Endometrium (tissue), 2 donors: Measurements from ENCODE around the gene U2AF1.
"Not testable (repeated sequence)": the region's sequence is repeated elsewhere in the genome, so short reads cannot be mapped to it uniquely, and the experiment has no call there.

Experiments
- FAIRE-seq: peaks from 2 replicates; lab custom pipeline; 2012; peaks lifted over from hg19 to GRCh38; lab: Jason Lieb, UNC
- donor health status: control.
- donor health status: control.

U2AF1 gene

GRCh38 chr21:43076643-43077042 is 30.7 kb downstream of the U2AF1 start:
- not testable (repeated sequence) for FAIRE-seq

DNA sequence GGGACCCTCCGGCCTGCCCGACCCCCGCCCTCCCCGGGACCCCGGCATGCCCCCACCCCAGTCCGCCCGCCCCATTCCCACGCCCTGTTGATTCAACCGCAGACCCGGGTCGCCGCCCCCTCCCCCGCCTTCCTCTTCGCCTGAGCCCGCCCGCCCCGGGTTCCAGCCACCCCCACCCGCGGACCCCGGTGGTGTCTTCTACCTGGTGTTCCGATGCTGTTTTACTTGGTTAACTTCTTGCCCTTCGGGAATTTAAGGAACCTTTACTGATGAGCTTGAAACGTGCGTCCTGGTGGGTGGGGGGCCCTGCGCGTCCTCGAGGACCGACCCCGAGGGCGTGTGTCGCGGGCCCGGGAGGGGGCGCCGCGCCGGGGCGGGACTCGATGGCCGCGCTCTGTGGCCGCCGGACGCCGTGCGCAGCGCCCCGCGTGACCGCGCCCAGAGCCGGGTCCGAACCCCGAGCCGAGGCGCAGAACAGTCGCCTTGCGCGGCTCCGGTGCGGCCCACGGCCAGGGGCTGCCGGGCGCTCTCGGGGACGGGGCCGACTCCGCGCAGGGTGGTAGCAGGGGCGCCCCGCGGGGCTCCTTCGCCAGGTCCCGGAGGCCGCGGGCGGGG is 31.2 kb downstream of the U2AF1 start:
- not testable (repeated sequence) for FAIRE-seq

GRCh38 chr21:43075170-43076022 is 32.0 kb downstream of the U2AF1 start, which contains the start of gene CBS:
Gene CBS (minus strand): TSS chr21:43075835. CDS start chr21:43072193, 3,642 bp downstream.
- not testable (repeated sequence) for FAIRE-seq

DNA sequence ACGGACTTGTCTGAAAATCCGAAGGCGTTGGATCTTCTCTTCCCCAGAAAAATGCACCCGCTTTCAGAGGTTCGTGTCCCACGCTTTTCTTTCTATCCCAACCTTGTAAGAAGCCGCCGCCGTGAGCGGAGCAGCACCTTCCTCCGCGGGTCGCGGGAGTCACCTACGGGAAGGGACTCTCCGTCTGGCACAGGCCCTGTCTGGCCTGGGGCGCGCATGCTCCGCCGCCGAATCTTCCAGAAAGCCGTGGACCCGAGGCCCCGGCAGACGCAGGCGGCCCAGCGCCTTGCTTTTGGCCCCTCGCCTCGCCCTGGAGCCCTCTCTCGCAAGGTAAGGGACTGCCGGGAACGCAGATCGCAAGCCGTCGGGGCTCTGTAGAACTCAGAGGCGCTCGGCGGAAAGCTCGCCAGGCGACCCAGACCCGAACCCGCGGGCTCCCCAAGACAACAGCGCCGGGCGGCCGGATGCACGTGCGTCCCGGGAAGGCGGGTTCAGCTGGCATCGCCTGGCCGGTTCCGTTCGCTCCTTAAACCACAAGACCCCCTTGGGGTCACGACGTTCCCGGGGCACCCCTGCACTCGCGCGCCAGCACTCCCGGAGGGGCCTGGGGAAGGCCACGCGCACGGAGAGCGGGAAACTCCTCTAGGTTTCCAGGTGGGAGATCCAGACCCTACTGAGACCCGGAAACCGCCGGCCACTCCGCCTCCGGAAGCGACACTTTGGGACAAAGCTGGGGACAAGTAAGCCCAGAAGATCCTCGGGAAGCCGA is 32.8 kb downstream of the U2AF1 start:
- FAIRE-seq: not testable (repeated sequence)

DNA sequence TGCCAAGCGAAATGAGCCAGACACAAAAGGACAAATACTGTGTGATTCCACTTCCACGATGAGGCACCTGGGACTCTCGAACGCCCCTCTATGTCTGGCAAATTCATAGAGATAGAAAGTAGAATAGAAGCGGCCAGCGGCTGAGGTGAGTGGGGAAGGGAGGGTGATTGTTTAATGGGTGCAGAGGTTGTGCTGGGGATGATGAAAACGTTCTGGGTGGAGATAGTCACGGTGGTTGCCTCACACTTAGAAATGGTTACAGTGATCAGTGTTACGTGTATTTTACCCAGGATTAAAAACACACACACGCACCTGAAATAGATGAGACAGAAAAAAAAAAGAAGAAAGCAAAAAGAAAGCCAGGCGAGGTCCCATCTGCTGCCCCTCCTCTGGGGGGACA is 34.6 kb downstream of the U2AF1 start:
- not testable (repeated sequence) for FAIRE-seq

DNA sequence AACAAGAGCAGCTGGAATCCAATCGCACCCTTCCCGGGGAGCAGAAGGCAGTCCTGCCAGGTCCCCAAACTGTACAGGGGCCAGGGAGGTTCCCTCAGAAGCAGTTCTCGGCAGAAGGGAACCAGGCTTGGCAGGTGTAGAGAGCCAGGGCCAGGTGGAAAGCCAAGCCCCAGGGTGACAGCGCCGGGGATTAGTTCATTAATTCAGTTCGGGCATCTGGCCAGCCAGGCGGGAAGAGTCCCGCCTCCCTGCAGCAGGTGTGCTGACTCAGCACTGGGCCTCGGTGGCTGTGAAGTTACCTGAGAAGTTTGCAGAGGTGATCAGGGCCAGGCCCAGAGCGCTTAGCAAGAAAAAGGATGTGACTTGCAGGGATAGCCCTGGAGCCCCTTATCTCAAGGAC is 37.7 kb downstream of the U2AF1 start:
- FAIRE-seq: not testable (repeated sequence)

DNA sequence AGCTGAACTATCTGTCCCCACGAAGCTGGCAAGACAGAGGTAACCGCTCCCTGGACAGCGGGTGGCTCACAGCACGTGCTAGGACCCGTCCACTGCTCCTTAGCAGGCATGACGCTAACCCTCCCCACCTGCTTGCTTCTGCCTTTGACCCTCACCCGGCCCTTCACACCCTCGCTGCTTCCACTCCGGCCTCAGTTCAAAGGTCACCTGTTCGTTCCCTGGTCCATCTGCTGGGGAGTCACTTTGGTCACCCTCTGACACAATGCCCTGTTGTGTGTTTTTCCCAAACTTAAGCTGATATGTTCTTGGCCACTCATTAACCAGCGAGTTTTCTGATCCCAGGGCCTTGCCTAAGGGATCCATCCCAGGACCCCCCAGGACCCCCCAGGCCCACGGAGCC is 39.3 kb downstream of the U2AF1 start:
- FAIRE-seq: not testable (repeated sequence)

GRCh38 chr21:43066690-43067089 is 40.7 kb downstream of the U2AF1 start:
- not testable (repeated sequence) for FAIRE-seq

DNA sequence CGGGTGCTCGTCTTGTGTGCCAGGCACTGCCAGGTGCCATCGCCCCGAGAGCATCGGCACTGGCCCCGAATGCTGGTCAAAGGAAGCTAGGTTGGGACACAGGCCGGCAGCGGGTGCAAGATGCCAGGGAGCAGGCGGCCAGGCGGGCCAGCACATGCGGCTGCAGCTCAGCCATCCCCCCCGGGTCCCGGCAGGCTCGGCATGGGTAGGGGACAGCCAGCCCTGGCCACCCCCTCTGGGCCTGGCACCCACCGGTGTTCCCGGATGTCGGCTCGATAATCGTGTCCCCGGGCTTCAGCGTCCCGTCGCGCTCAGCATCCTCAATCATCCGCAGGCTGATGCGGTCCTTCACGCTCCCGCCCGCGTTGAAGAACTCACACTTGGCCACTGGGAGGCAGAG is 41.4 kb downstream of the U2AF1 start:
- FAIRE-seq: not testable (repeated sequence)

DNA sequence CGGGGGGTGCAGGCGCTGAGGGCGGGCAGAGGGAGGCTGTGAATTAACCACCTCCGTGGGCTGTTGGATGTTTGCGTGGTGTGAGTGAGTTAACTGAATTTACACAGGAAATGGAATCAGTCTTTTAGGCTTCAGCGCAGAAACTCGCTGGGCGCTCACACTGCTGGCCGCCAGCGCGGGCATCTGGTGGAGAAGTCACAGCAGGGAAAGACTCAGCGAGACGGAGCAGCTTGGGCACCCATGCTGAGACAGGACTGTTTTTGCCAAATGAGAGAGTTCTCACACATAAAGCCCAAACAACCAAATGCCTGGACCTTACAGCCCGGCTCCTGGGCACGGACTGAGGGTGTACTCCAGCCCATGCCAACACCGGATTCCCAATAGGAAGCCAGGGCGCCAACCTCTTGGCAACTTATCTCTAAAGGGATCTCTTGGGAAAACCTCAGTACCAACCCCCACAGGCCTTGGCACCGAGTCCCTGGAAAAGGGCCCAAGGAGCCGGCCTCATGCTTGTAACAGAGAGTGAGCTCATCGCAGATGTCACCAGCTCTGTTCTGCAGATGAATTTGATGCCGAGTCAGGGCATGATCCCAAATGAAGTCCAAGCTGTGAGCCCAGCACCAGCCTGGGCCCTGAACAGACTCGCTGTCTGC is 43.0 kb downstream of the U2AF1 start:
- not testable (repeated sequence) for FAIRE-seq

- FAIRE-seq: not testable (repeated sequence)
Measured at GRCh38 chr21:43062955-43063664, 44.3 kb downstream of the U2AF1 start.

DNA sequence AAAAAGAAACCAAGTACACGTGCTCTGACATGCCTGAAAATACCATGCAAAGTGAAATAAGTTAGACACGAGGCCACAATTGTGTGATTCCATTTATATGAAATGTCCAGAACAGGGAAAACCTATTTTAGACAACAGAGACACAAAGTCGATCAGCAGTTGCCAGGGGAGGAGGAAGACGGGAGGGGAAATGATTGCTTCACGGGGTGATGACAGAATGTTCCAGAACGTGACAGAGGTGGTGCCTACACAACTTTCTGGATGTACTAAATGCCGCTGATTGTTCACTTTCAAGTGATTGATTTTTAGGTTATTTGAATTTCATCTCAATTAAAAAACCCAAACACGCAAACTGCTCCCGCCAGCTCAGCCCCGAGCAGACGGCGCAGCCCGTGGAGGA is 54.3 kb downstream of the U2AF1 start:
- not testable (repeated sequence) for FAIRE-seq

DNA sequence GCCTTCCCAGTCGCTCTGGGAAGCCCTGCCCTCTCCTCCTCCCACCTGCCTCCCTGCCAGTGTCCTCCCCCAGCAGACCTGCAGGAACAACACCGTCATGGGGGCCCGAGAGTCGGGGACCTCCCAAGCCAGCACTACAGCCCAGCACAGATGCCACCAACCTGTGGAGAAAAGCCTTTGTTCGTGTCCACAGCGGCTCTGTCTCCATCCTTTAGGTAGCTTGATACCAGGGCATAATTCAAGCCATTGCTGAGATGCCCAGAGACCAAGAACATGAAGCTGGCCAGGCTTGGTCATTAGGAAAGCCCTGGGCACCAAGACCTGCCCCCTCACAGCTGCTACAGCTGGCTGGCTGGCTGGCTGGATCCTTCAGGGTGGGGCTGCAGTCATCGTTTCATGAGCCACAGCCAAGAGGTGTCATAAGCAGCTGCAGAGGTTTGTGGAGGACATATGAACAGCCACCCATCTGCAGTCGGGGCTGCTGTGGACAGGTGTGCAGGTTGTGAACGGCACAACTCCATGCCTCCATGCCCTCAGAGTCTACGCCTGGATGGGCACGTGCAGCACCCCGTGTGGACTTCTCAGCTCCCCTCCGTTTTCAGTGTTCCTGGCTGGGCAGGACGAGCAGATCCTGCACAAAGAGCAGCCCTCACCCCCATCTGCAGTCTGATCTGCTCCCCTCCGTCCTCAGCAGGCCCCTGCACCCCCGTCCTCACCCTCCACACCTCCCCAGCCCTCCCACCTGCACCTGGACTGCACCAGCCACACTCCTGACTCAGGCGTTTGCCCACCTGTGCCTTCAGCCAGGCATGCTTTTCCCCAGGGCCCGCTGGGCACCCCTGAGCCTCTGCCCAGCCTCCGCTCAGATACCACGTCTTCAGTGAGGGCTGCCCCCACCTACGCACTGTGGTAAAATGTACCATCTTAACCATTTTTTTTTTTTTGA is 61.2 kb downstream of the U2AF1 start:
- not testable (repeated sequence) for FAIRE-seq

DNA sequence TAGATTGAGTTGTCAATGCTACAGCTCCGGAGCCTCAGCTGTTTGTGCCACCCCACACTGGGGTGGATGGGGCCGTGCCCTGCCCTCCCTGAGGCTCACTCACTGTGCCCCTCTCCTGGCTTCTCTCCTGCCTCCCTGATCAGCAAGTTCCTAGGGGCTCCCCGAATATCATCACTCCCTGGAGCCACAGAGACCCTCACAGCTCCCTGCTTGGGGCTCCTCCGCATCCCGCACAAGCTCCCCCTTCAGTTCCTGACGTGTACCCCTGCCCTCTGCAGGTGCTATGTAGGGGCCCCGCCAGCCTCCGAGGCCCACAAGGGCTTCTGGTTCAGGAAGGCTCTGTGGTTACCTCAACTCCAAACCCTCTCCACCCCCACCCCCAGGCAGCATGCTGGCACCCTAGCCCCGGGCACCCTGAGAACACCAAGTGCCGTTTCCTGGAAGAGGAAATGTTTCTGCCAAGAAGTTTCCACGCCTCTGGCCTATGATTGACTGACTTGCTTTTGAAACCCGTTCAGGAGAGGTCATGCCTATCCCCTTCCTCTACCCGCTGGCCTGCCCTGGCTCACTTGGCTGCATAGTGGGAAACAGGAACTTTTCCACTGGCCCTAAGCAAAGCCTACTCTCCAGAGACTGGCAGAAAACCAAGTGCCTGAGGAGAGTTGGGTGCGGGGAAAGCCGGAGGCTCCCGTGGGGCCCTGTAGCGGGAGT is 62.0 kb downstream of the U2AF1 start:
- not testable (repeated sequence) for FAIRE-seq

GRCh38 chr21:43044547-43044946 is 62.8 kb downstream of the U2AF1 start:
- FAIRE-seq: not testable (repeated sequence)

DNA sequence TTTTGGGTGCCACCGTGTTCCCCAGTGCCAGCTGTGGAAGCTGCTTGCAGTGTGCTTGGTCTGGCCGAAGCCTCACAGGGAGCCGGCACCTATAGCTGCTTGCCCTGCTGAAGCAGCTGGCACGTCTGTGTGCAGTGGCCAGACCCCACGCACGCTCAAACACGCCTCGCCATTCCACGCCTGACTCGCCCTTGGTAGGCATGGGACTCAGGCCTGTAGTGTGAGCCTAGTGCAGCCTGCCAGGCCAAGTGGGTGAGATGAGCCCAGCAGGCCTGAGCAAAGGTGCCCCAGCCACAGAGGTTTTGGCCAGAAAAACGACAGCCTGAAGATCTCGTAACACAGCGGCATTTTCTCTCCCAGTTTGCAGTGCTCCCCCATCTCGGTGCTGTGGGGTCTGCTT is 64.1 kb downstream of the U2AF1 start:
- not testable (repeated sequence) for FAIRE-seq
